Testis (tissue), 2 donors: ENCODE data around the gene TBKBP1.

Experiments
- CTCF ChIP-seq, 3 experiments: fragments of 450-650 bp in 2 of 3; fragments of 200-600 bp in 1 of 3; sonication (generic) in 1 of 3; IDR thresholded peaks; one replicate each; pipeline ENCODE4 v1.5.1; 2016 to 2019; ENCODE audit warnings: antibody characterized with exemption in 3 of 3, mild to moderate bottlenecking in 2 of 3, moderate library complexity in 1 of 3
- POLR2A ChIP-seq: fragments of 450-650 bp; IDR thresholded peaks from one replicate; pipeline ENCODE4 v1.6.1; 2017; ENCODE audit warnings: antibody characterized with exemption, mild to moderate bottlenecking, moderate library complexity

DNA sequence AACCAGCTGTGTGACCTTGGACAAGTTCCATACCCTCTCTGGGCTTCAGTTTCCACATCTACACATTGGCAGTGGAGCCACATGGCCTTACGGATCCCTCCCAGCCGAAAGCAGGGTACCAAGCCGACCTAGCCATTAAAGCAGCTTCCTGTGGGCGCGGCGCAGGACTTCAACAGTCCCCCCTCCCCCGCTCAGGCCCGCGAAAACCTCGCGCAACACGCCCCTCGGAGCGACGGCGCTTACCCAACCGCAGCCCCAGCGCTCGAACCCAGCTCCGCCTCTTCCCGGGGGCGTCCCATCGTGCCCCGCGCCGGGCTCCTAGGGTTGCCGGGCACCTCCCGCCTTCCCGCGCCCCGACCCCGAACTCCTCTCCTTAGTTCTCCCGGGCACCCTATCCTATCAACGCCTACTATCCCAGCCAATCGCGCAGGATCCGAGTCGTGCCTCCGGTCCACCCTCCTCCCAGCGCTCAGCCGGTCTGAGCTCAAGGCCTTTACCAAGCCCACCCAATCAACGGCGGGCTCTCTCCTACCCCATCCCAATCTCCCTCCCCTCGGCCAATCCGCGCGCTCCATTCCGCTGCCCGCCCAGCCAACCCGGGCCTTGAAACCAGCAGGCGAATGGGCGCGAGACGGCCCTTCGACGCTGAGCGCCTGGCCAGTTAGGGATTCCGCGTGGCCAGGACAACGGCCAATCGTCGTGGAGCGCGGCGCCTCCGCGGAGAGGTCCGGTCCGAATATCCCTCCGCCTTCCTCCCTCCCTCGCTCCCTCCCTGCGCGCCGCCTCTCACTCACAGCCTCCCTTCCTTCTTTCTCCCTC, 44.6 kb upstream of the TBKBP1 start, which contains the start of gene KPNB1:
- TF ChIP-seq CTCF (IDR thresholded peaks at IDR 0.05) = no peak
- TF ChIP-seq POLR2A = no peak
